HEK293 (cell line): ENCODE measurements around the gene PSMD9.

ENCODE experiments used
- CTCF ChIP-seq: fragments of 450-650 bp; formaldehyde crosslinking; IDR thresholded peaks from 2 replicates; pipeline ENCODE4 v1.5.1; 2016; ENCODE audit warnings: missing biosample characterization, missing genetic modification characterization
- KLF7 ChIP-seq: fragments of 450-650 bp; formaldehyde crosslinking; IDR thresholded peaks from 2 replicates; pipeline ENCODE4 v1.5.1; 2016; ENCODE audit warnings: missing biosample characterization, missing genetic modification characterization, borderline replicate concordance
- ZNF580 ChIP-seq: fragments of 450-650 bp; formaldehyde crosslinking; IDR thresholded peaks from 2 replicates; pipeline ENCODE4 v1.5.1; 2016; ENCODE audit warnings: missing biosample characterization, missing genetic modification characterization

DNA sequence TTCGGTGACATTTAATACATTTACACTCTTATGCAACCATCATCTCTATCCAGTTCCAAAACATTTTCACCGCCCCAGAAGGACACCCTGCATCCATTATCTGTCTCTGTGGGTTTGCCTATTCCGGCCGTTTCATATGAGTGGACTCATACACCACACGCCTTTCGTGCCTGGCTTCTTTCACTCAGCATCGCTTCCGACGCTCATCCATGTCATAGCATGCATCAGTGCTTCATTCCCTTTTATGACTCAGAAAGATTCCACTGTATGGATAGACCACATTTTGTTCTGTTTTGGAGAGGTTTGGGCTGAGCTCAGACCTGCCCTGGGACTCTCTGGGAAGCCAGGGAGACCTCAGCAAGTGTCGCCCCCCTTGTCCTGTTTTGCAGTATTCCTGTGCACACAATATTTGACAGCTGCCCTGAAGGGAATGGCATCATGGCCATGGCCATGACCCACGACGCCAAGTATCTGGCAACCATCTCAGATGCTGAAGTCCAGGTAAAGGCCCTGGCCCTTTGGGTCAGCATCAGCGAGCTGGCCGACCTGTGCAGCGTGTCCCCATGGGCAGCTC lies 53.6 kb downstream of the PSMD9 start:
- no peak for TF ChIP-seq ZNF580 (tag by site-specific recombination)
- no peak for TF ChIP-seq CTCF
- TF ChIP-seq KLF7: no peak
